DOHH2 (cell line): ENCODE results near the gene MAGIX.

Experiments
- H3F3A ChIP-seq: fragments of 200-600 bp; sonication (generic), shearing (Covaris generic); 2 replicates; pipeline ENCODE4 v1.6.0; 2016; ENCODE audit warnings: antibody characterized with exemption, mild to moderate bottlenecking; ENCODE audit not compliant: control insufficient read depth, insufficient read depth
- H3K27ac ChIP-seq: fragments of 200-600 bp; sonication (generic); 2 replicates; pipeline ENCODE4 v1.5.1; 2014; ENCODE audit warnings: low read depth, mild to moderate bottlenecking, low read length, moderate library complexity
- H3K27me3 ChIP-seq: fragments of 200-600 bp; sonication (generic); 2 replicates; pipeline ENCODE4 v1.6.1; 2014; ENCODE audit warnings: mild to moderate bottlenecking, low read length, mixed read lengths; ENCODE audit not compliant: control insufficient read depth
- H3K36me3 ChIP-seq: fragments of 200-600 bp; sonication (generic); 2 replicates; pipeline ENCODE4 v1.6.1; 2014; ENCODE audit warnings: mild to moderate bottlenecking, low read length, moderate library complexity, mixed read lengths; ENCODE audit not compliant: control insufficient read depth
- H3K4me1 ChIP-seq: fragments of 200-600 bp; sonication (generic); 2 replicates; pipeline ENCODE4 v1.6.1; 2014; ENCODE audit warnings: mild to moderate bottlenecking, low read length, mixed read lengths; ENCODE audit not compliant: control insufficient read depth
- H3K4me2 ChIP-seq: fragments of 200-600 bp; sonication (generic); 2 replicates; pipeline ENCODE4 v1.6.0; 2014; ENCODE audit warnings: mild to moderate bottlenecking, low read length, moderate library complexity
- H3K4me3 ChIP-seq: fragments of 200-600 bp; sonication (generic); 2 replicates; pipeline ENCODE4 v1.5.1; 2014; ENCODE audit warnings: mild to moderate bottlenecking, low read length, mixed read lengths
- H3K79me2 ChIP-seq: fragments of 200-600 bp; sonication (generic); 2 replicates; pipeline ENCODE4 v1.6.1; 2014; ENCODE audit warnings: mild to moderate bottlenecking, low read length, mixed read lengths; ENCODE audit not compliant: control insufficient read depth
- H3K9me2 ChIP-seq: fragments of 200-600 bp; sonication (generic); replicated peaks from 2 replicates; pipeline ENCODE4 v1.6.1; 2014; ENCODE audit warnings: mild to moderate bottlenecking, low read length, mixed read lengths; ENCODE audit not compliant: control insufficient read depth
- H3K9me3 ChIP-seq: fragments of 200-600 bp; sonication (generic); 2 replicates; pipeline ENCODE4 v1.6.1; 2014; ENCODE audit warnings: antibody characterized with exemption, low read length, mixed read lengths; ENCODE audit not compliant: control insufficient read depth, insufficient read depth
- H4K20me1 ChIP-seq: fragments of 200-600 bp; sonication (generic); 2 replicates; pipeline ENCODE4 v1.6.0; 2014; ENCODE audit warnings: low read depth, mild to moderate bottlenecking, antibody characterized with exemption, low read length, moderate library complexity; ENCODE audit not compliant: control insufficient read depth, insufficient read depth
- EZH2phosphoT487 ChIP-seq: fragments of 200-600 bp; sonication (generic); IDR thresholded peaks from 2 replicates; pipeline ENCODE4 v1.6.1; 2017; ENCODE audit warnings: borderline replicate concordance, mild to moderate bottlenecking, antibody characterized with exemption, low read length, moderate library complexity, mixed read lengths
- TF ChIP-seq, protein P1 (sequence below): fragments of 200-600 bp; sonication (generic); IDR thresholded peaks from one replicate; pipeline ENCODE4 v1.5.1; 2014; ENCODE audit warnings: antibody characterized with exemption, mild to moderate bottlenecking, low read depth, low read length; ENCODE audit not compliant: poor library complexity, severe bottlenecking

The MAGIX gene

DNA sequence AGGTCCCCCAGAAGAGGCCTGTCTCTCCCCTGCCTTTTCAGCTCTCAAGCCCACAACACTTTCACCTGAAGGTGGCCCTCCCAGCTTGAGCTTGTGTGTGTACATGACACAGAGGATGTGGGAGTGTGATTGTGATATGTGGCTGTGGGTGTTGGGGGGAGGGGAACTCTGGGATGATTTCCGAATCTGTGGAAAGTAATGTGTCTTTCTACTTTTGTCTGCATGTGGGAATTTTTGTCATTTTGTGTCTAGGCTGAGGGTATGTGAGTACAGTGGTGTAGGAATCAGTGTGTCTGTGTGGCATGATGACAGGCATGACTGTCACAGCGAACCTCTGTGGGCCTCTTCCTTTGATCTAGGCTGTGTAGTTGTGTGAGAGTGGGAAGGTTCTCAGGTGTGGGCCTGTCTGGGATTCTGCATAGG, 31.0 kb downstream of the MAGIX start:
- H4K20me1 ChIP-seq = no peaks in the 10 kb centered on the region
- H3K27ac ChIP-seq = no peak overlapping the region
- no peaks in the 10 kb centered on the region for H3K9me3 ChIP-seq
- H3K79me2 ChIP-seq = peaks cover 3% of the 10 kb centered on the region
- H3F3A ChIP-seq = peaks cover 7% of the 10 kb centered on the region
- no peaks in the 10 kb centered on the region for H3K27me3 ChIP-seq
- no peak overlapping the region for H3K4me2 ChIP-seq
- no peaks in the 10 kb centered on the region for H3K36me3 ChIP-seq
- H3K4me3 ChIP-seq = no peak overlapping the region
- H3K4me1 ChIP-seq = peaks cover 25% of the 10 kb centered on the region
- TF ChIP-seq, protein P1, sequence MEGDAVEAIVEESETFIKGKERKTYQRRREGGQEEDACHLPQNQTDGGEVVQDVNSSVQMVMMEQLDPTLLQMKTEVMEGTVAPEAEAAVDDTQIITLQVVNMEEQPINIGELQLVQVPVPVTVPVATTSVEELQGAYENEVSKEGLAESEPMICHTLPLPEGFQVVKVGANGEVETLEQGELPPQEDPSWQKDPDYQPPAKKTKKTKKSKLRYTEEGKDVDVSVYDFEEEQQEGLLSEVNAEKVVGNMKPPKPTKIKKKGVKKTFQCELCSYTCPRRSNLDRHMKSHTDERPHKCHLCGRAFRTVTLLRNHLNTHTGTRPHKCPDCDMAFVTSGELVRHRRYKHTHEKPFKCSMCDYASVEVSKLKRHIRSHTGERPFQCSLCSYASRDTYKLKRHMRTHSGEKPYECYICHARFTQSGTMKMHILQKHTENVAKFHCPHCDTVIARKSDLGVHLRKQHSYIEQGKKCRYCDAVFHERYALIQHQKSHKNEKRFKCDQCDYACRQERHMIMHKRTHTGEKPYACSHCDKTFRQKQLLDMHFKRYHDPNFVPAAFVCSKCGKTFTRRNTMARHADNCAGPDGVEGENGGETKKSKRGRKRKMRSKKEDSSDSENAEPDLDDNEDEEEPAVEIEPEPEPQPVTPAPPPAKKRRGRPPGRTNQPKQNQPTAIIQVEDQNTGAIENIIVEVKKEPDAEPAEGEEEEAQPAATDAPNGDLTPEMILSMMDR = no peak
- TF ChIP-seq EZH2phosphoT487 = no peak
- no peaks in the 10 kb centered on the region for H3K9me2 ChIP-seq

DNA sequence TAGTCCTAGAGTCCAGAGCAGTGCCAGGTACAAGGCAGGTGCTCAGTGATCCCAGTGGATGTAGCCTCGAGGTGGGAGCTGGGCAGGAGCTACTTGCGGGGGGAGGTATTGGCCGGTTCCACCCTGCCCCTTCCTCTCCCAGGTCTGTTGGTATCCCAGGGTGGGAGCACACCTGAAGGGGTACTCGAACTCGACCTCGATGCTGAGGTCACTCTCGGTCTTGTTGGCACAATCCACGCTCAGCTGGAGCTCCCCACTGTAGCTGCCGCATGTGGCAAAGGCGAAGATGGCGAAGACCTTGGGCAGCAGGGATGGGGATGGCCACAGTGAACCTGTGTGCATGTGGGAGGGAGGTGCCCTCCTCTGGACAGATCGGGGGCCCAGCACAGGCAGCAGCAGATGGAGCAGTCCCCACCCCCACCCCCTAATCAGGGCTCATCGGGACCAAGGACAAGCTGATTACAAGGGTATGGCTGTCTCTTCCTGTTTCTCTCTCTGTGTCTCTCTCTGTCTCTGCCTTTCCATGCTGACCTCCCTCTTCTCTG, 35.1 kb downstream of the MAGIX start:
- Histone ChIP-seq H3K9me3 (no peaks in the 10 kb centered on the region), H3F3A (no peaks in the 10 kb centered on the region), H3K4me2 (no peak overlapping the region), H3K9me2 (no peaks in the 10 kb centered on the region), H3K27ac (no peak overlapping the region), H4K20me1 (no peaks in the 10 kb centered on the region), H3K4me3 (no peak overlapping the region), H3K4me1 (peaks cover 11% of the 10 kb centered on the region), H3K27me3 (no peaks in the 10 kb centered on the region; the same call in 1 of the 2 replicates), H3K36me3 (no peaks in the 10 kb centered on the region), H3K79me2 (no peaks in the 10 kb centered on the region)
- TF ChIP-seq, protein P1 = no peak
- TF ChIP-seq EZH2phosphoT487 = no peak

DNA sequence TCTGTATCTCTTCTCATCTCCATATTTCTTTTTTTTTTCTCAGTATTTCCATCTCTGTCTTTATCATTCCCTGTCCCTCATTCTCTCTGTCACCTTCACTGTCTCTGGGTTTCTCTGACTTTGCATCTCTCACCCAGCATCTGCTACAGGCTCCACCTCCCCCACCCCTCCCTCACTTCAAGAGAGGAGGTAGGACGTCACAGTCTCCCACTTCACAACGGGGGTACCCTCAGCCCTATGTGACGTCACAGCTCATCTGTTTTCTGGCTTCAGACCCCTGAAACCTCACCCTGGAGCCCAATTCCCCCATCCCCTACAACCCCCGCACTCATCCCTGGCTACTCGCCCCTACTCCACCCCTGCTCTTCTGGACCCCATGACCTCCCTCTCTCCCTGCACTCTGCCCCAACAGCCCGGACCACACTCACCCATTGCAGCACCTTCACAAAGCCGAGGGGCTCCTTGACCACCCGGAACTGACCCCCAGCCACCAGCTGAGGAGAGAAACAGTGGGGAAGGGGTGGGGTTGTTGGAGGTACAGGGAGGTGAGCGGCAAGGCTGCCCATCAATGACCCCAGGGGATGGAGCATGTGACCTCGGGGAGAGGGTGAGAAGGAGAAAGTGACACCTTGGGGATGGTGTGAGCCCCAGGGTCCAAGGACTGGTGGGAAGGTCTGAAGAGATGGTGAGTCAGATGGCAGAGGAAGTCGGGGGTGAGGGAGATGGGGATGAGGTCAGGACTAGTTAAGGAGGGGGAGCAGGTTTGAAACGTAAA, 36.2 kb downstream of the MAGIX start:
- no peaks in the 10 kb centered on the region for H3K9me2 ChIP-seq
- H3K27me3 ChIP-seq = no peaks in the 10 kb centered on the region; the same call in 1 of the 2 replicates
- no peak overlapping the region for H3K4me2 ChIP-seq
- no peak overlapping the region for H3K27ac ChIP-seq
- no peaks in the 10 kb centered on the region for H4K20me1 ChIP-seq
- TF ChIP-seq, protein P1 = no peak
- TF ChIP-seq EZH2phosphoT487 = no peak
- H3K4me3 ChIP-seq = no peak overlapping the region
- H3K79me2 ChIP-seq = no peaks in the 10 kb centered on the region
- no peaks in the 10 kb centered on the region for H3K9me3 ChIP-seq
- peaks cover 6% of the 10 kb centered on the region for H3K4me1 ChIP-seq
- H3F3A ChIP-seq = no peaks in the 10 kb centered on the region
- H3K36me3 ChIP-seq = no peaks in the 10 kb centered on the region
